ENCODE measurements around the gene AGTR1.

- TF ChIP-seq SUZ12 (IDR thresholded peaks at IDR 0.05) (no peak), FOXK2 (IDR thresholded peaks at IDR 0.05) (no peak), ZNF384 (IDR thresholded peaks at IDR 0.05) (no peak), ELF4 (IDR thresholded peaks at IDR 0.05) (no peak)
These were observed 66.6 kb downstream of the AGTR1 start for GRCh38 chr3:148763986-148764935.

Measured in HEK293T (cell line).